SK-N-SH treated with all-trans-retinoic acid at 6 μM for 48 hours (cell line): ENCODE results near the gene SORCS2.

ENCODE experiments used
- ARNTL ChIP-seq: fragments of 450-650 bp; formaldehyde crosslinking; IDR thresholded peaks from 2 replicates; pipeline ENCODE4 v1.5.0; 2020; ENCODE audit warnings: low read depth, mild to moderate bottlenecking, moderate library complexity, borderline replicate concordance
- BACH2 ChIP-seq: fragments of 250-450 bp; sonication (Bioruptor Pico); IDR thresholded peaks from 2 replicates; pipeline ENCODE4 v1.9.0; 2021; ENCODE audit warnings: mild to moderate bottlenecking, borderline replicate concordance
- CREB5 ChIP-seq: fragments of 250-450 bp; sonication (Bioruptor Pico); IDR thresholded peaks from 2 replicates; pipeline ENCODE4 v1.5.1; 2020; ENCODE audit warnings: low read depth, mild to moderate bottlenecking, moderate library complexity
- CSDC2 ChIP-seq: fragments of 250-450 bp; sonication (Bioruptor Pico); IDR thresholded peaks from 2 replicates; pipeline ENCODE4 v1.5.0; 2020; ENCODE audit warnings: mild to moderate bottlenecking, moderate library complexity
- GLIS3 ChIP-seq: fragments of 250-450 bp; sonication (Bioruptor Pico); IDR thresholded peaks from 2 replicates; pipeline ENCODE4 v1.5.0; 2020; ENCODE audit warnings: mild to moderate bottlenecking, moderate library complexity
- ISL1 ChIP-seq: fragments of 250-450 bp; sonication (Bioruptor Pico); IDR thresholded peaks from 2 replicates; pipeline ENCODE4 v2.1.2; 2022; ENCODE audit warnings: mild to moderate bottlenecking, moderate library complexity
- PATZ1 ChIP-seq: fragments of 250-450 bp; sonication (Bioruptor Pico); IDR thresholded peaks from 2 replicates; pipeline ENCODE4 v1.8.0; 2020; ENCODE audit warnings: mild to moderate bottlenecking, moderate library complexity, borderline replicate concordance
- SNAI2 ChIP-seq: fragments of 250-450 bp; sonication (Bioruptor Pico); IDR thresholded peaks from 2 replicates; pipeline ENCODE4 v1.5.0; 2020; ENCODE audit warnings: mild to moderate bottlenecking, moderate library complexity
- TSHZ2 ChIP-seq: fragments of 250-450 bp; sonication (Bioruptor Pico); IDR thresholded peaks from 2 replicates; pipeline ENCODE4 v1.5.0; 2020; ENCODE audit warnings: mild to moderate bottlenecking, moderate library complexity
- ZC3H10 ChIP-seq: fragments of 250-450 bp; sonication (Bioruptor Pico); IDR thresholded peaks from 2 replicates; pipeline ENCODE4 v1.5.1; 2021; ENCODE audit warnings: mild to moderate bottlenecking, moderate library complexity
- ZFP3 ChIP-seq: fragments of 250-450 bp; sonication (Bioruptor Pico); IDR thresholded peaks from 2 replicates; pipeline ENCODE4 v1.5.0; 2020; ENCODE audit warnings: mild to moderate bottlenecking, moderate library complexity
- ZFP30 ChIP-seq: fragments of 450-650 bp; formaldehyde crosslinking; IDR thresholded peaks from 2 replicates; pipeline ENCODE4 v1.5.0; 2022; ENCODE audit warnings: mild to moderate bottlenecking, moderate library complexity

GRCh38 chr4:7146786-7147115, 45.6 kb upstream of the SORCS2 start:
- TF ChIP-seq ZFP30 (CRISPR knock-in tag): no peak
- TF ChIP-seq ARNTL (CRISPR knock-in tag): no peak
- TF ChIP-seq ZC3H10 (CRISPR knock-in tag): no peak
- no peak for TF ChIP-seq CREB5 (CRISPR knock-in tag)
- TF ChIP-seq CSDC2: no peak
- TF ChIP-seq ISL1 (CRISPR knock-in tag): no peak
- no peak for TF ChIP-seq GLIS3 (CRISPR knock-in tag)
- TF ChIP-seq TSHZ2 (CRISPR knock-in tag): no peak
- no peak for TF ChIP-seq SNAI2
- TF ChIP-seq ZFP3 (CRISPR knock-in tag): no peak
- no peak for TF ChIP-seq BACH2
- TF ChIP-seq PATZ1 (CRISPR knock-in tag): no peak
